Measurements from ENCODE around the gene JUN.

Gene JUN

DNA sequence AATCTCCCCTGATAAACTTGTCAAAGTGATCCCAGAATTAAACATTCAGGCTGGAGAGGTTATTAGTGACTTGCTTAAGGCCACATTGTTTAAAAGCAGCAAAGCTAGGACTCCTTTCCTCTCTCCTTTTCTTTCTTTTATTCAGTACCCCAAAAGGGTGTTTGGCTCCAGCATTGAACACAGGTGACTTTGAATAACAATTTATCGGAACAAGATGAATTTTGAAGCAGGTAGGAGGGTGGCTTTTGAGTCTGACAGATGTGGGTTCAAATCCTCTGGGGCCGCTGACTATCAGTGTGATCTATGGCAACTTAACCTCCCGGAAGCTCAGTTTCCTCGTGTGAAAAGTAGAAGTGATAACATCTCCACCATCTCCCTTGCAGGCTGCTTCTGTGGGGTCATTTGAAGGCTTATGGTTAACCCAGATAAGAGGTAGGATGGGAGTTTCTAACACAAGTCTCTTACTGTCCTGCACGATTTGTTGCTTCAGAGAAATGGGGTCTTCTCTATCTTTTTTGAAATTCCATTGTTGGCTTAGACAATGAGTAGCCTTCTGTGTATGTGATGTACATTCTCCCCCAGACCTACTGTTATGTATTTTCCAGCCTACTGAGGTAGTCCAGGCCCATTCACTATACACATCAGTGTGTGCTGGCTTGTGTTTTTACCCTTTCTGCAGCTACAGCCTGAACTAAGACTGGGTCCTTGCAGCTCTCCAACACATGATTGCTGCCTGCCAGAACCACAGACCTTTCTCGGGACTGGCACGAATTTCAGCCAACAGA lies 29.0 kb downstream of the JUN start:
- TF ChIP-seq, protein P1, sequence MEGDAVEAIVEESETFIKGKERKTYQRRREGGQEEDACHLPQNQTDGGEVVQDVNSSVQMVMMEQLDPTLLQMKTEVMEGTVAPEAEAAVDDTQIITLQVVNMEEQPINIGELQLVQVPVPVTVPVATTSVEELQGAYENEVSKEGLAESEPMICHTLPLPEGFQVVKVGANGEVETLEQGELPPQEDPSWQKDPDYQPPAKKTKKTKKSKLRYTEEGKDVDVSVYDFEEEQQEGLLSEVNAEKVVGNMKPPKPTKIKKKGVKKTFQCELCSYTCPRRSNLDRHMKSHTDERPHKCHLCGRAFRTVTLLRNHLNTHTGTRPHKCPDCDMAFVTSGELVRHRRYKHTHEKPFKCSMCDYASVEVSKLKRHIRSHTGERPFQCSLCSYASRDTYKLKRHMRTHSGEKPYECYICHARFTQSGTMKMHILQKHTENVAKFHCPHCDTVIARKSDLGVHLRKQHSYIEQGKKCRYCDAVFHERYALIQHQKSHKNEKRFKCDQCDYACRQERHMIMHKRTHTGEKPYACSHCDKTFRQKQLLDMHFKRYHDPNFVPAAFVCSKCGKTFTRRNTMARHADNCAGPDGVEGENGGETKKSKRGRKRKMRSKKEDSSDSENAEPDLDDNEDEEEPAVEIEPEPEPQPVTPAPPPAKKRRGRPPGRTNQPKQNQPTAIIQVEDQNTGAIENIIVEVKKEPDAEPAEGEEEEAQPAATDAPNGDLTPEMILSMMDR (IDR thresholded peaks at IDR 0.05; ENCODE audit: low read depth, low read length, missing control alignments) = no peak
- DNase-seq (ENCODE audit: extremely low read depth, low read depth) = no peak
- no peak overlapping the region for H3K4me3 ChIP-seq (replicated peaks; ENCODE audit: low read depth, low read length)

DNA sequence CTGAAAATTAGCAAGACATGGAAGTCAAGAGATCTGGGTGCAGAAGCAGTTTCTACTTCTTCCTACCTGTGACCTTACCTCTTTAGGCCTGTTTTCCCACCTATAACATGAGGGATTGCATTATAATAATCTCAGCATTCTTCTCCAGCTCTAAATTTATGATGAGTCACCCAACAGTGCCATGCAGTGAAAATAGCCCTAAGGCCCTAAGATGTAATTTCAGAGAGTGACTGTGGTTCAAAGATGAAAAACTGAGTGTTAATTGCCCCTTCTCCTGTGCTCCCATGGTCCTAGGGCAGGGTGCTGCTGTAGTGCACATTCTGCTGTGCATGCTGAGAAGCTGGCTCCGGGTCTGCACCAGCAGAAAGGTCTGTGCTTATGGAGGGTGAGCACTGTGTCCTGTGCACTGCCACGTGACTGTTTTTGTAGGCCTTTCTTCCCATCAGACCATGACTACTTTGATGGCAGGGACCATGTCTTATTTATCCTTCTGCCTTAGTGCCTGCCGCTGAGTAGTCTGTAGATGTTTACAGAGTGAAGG lies 29.7 kb downstream of the JUN start:
- no peak for DNase-seq (ENCODE audit: extremely low read depth, low read depth)
- TF ChIP-seq, protein P1 (IDR thresholded peaks at IDR 0.05; ENCODE audit: low read depth, low read length, missing control alignments) = no peak
- no peak overlapping the region for H3K4me3 ChIP-seq (replicated peaks; ENCODE audit: low read depth, low read length)

DNA sequence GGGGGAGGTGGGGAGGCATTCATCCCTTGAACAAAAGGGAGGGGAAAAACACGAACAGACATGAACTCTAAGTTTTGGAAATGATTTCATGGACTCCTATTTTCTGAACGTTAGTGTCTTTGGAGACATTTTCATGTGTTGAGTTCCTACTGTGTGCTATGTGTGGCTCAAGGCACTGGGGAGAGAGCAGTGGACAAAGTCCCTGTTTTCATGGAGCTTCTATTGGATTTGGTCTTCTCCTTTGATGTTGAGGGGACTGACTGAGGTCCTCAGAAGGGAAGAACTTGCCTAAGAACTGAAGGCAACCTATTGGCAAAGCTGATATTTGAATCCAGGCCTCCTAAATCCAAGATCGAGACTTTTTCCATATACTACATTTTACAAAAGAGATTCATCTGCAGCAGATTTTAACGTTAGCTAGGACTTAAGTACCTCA lies 30.4 kb downstream of the JUN start:
- no peak for DNase-seq (ENCODE audit: extremely low read depth, low read depth)
- H3K4me3 ChIP-seq (replicated peaks; ENCODE audit: low read depth, low read length) = no peak overlapping the region
- TF ChIP-seq, protein P1 (IDR thresholded peaks at IDR 0.05; ENCODE audit: low read depth, low read length, missing control alignments) = no peak

DNA sequence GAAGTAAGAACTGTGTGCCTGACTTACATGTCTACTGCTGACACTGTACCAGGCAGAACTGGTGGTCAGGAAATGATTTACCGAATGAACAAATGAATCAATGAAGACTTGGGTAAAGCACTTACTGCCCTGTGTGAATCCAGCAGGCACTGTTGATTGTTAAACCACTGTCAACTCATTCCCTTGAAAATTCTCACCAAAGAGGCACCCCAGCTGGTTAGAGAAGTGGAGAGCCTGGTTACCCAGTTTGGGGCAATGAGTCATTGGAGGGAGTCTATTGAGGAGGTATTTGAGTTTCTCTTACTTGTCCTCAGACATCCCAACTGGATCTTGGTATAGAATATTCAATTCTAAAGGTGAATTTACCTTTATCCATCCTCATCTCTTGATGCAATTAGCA lies 34.2 kb downstream of the JUN start:
- TF ChIP-seq, protein P1 (IDR thresholded peaks at IDR 0.05; ENCODE audit: low read depth, low read length, missing control alignments) = no peak
- DNase-seq (ENCODE audit: extremely low read depth, low read depth) = no peak
- no peak overlapping the region for H3K4me3 ChIP-seq (replicated peaks; ENCODE audit: low read depth, low read length)

DNA sequence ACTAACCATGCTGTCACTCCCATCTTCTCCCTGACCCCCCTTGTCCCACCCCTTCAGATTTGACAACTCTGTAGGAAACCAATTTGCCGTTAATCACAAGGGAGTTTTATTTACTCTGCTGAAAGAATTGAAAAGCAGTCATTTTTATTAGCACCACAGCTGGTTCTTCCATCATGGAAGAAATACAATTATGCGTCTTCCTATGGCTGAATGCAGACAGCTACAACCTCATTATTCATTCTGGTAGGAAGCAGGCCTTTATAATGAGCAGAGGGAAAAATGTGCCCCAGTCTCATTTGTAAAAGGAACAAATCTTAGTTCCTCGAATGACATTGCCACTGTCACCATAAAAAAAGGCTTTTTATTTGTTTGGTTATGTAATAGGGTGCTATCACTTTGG lies 35.2 kb downstream of the JUN start:
- DNase-seq (ENCODE audit: extremely low read depth, low read depth) = no peak
- TF ChIP-seq, protein P1 (IDR thresholded peaks at IDR 0.05; ENCODE audit: low read depth, low read length, missing control alignments) = no peak
- H3K4me3 ChIP-seq (replicated peaks; ENCODE audit: low read depth, low read length) = no peak overlapping the region

DNA sequence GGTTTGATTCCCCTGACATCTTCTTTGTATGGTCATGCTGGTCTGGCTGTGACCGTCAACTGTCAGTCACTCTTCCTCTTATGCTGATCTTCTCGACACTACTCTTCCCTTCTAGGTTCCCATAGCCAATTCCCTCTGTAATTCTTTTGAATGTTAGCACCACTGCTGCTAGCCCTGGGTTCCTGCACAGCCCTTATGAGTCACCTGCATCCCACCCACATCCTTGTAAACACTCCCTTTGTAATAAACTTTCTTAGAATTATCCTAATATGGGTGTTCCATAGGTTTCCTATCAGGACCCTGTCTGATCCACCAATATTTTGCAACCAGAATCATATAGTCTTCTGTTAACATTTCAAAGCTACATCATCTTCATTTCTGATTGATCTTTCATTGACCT lies 37.1 kb downstream of the JUN start:
- TF ChIP-seq, protein P1 (IDR thresholded peaks at IDR 0.05; ENCODE audit: low read depth, low read length, missing control alignments) = no peak
- H3K4me3 ChIP-seq (replicated peaks; ENCODE audit: low read depth, low read length) = no peak overlapping the region
- DNase-seq (ENCODE audit: extremely low read depth, low read depth) = no peak

All from HFF-Myc (cell line).